Esophagus muscularis mucosa (tissue), 4 donors: ENCODE results near the gene C13orf46. TPM values are rescaled to one million over a fixed set of nuclear protein-coding genes. Genes with fewer than 3 reads are reported as not detected.

Experiments used
- DNase-seq: peaks from one replicate; pipeline ENCODE4 v3.0.0-alpha.2; 2017; ENCODE audit errors: extremely low spot score
- H3K27ac ChIP-seq, 4 donors: fragments of 200-600 bp; sonication (generic); replicated peaks in 1 of 4; 1 replicate in 3 of 4; 2 replicates in 1 of 4; pipeline ENCODE4 v1.5.1; 2016 to 2019; ENCODE audit warnings: mild to moderate bottlenecking in 1 of 4
- H3K27me3 ChIP-seq, 4 donors: fragments of 200-600 bp; sonication (generic); one replicate each; pipeline versions ENCODE4 v1.5.1 to v1.6.0; 2016 to 2019
- H3K36me3 ChIP-seq, 4 donors: fragments of 200-600 bp; sonication (generic); one replicate each; pipeline ENCODE4 v1.5.1; 2016 to 2019
- H3K4me1 ChIP-seq, 4 donors: fragments of 200-600 bp; sonication (generic); one replicate each; pipeline ENCODE4 v1.5.1; 2016 to 2019
- H3K4me3 ChIP-seq, 4 donors: fragments of 200-600 bp; sonication (generic); 1 replicate in 2 of 4; 2 replicates in 2 of 4; pipeline ENCODE4 v1.5.1; 2016 to 2019; ENCODE audit warnings: mild to moderate bottlenecking in 4 of 4, moderate library complexity in 1 of 4
- H3K9me3 ChIP-seq, 4 donors: fragments of 200-600 bp; sonication (generic); 1 replicate in 3 of 4; 2 replicates in 1 of 4; pipeline ENCODE4 v1.5.1; 2016 to 2019
- EP300 ChIP-seq: sonication (generic); formaldehyde crosslinking; IDR thresholded peaks from one replicate; pipeline ENCODE4 v1.6.1; 2017; ENCODE audit warnings: antibody characterized with exemption
- POLR2A ChIP-seq: fragments of 450-650 bp; IDR thresholded peaks from one replicate; pipeline ENCODE4 v1.6.1; 2017; ENCODE audit warnings: antibody characterized with exemption, moderate library complexity, mild to moderate bottlenecking, low read depth
- POLR2AphosphoS5 ChIP-seq, 2 donors: sonication (generic); formaldehyde crosslinking; IDR thresholded peaks; one replicate each; pipeline ENCODE4 v1.6.1; 2017; ENCODE audit warnings: antibody characterized with exemption in 2 of 2
- WGBS: methylation state at CpG from one replicate; pipeline ENCODE4 v1.1.5; 2018; 5-methylcytosine and 5-hydroxymethylcytosine counted together
- intact Hi-C: fragments of 100-400 bp; cut with DNase I; formaldehyde crosslinking; loops from one replicate; pipeline ENCODE4 v1.15.1; 2023
- total RNA-seq, 4 donors: library from RNA; depleted of rRNA; stranded (reverse); fragments of >200 nt; gene quantifications; one replicate each; pipeline versions ENCODE4 v1.1.0 to v1.2.1, GENCODE V29; 2016
- TF ChIP-seq, protein P1 (sequence below), 3 experiments: fragments of 200-600 bp in 2 of 3; fragments of 450-650 bp in 1 of 3; sonication (generic) in 2 of 3; IDR thresholded peaks; one replicate each; pipeline ENCODE4 v1.5.1; 2017 to 2019; ENCODE audit warnings: antibody characterized with exemption in 3 of 3, mild to moderate bottlenecking in 2 of 3, moderate library complexity in 1 of 3

Gene C13orf46
- total RNA-seq, 4 donors from 2014 or later = 0.17 to 2.1 (median 0.89) TPM

DNA sequence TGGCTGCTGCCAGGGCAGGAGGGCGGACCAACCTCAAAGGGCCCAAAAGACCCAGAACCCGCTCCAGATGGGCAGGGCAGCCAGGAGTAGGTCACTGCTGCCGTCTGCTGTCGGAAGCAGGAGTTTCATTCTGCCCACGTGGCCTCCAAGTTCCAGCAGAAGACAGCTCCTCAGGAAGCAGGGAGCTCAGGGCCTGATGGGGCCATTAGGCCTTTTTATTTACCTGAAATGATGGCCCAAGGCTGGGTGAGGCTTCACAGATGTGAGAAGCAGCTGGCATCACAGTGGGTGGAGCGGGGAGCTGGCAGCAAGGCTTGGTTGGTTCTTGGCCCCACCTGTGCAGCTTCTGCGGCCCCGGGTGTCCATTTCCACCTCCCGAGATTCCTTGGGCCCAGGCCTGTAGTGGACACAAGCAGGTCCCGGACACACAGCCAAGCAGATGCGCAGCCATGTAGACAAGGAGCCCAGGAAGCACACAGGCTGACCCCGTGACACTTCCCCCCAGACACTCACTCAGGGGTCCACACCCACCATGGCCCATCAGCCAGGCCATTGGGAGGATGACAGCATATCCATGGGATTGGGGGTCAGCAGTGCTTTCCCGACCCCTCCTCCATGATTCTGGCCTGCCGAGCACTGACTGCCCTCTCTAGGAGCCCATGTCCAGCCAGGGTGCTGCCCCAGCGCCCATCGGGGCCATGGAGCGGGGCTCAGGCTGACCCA is 26.4 kb downstream of the C13orf46 start:
- Histone ChIP-seq H3K27ac (peak overlapping the region in 2 of 4 donors; percentile 43 to 47), H3K9me3 (no peaks in the 10 kb centered on the region), H3K36me3 (no peaks in the 10 kb centered on the region), H3K4me1 (peaks cover 10 to 30% (median 24%) of the 10 kb centered on the region in 4 donors), H3K27me3 (no peaks in the 10 kb centered on the region), H3K4me3 (no peak overlapping the region)
- 42% methylated on average over 7 of the region's 17 CpGs for WGBS
- intact Hi-C loops = loop anchor here (1.0 to 5.0 kb wide), 2 partner anchors 130 to 325 kb away; no protein-coding TSS in a partner anchor
- no peak for DNase-seq
- TF ChIP-seq POLR2A (no peak), POLR2AphosphoS5 (IDR thresholded peaks at IDR 0.05) (peak in 1 of 2 donors; percentile 32)
- TF ChIP-seq, protein P1, sequence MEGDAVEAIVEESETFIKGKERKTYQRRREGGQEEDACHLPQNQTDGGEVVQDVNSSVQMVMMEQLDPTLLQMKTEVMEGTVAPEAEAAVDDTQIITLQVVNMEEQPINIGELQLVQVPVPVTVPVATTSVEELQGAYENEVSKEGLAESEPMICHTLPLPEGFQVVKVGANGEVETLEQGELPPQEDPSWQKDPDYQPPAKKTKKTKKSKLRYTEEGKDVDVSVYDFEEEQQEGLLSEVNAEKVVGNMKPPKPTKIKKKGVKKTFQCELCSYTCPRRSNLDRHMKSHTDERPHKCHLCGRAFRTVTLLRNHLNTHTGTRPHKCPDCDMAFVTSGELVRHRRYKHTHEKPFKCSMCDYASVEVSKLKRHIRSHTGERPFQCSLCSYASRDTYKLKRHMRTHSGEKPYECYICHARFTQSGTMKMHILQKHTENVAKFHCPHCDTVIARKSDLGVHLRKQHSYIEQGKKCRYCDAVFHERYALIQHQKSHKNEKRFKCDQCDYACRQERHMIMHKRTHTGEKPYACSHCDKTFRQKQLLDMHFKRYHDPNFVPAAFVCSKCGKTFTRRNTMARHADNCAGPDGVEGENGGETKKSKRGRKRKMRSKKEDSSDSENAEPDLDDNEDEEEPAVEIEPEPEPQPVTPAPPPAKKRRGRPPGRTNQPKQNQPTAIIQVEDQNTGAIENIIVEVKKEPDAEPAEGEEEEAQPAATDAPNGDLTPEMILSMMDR (IDR thresholded peaks at IDR 0.05) = peak; percentile 80 to 92 (median 89)

DNA sequence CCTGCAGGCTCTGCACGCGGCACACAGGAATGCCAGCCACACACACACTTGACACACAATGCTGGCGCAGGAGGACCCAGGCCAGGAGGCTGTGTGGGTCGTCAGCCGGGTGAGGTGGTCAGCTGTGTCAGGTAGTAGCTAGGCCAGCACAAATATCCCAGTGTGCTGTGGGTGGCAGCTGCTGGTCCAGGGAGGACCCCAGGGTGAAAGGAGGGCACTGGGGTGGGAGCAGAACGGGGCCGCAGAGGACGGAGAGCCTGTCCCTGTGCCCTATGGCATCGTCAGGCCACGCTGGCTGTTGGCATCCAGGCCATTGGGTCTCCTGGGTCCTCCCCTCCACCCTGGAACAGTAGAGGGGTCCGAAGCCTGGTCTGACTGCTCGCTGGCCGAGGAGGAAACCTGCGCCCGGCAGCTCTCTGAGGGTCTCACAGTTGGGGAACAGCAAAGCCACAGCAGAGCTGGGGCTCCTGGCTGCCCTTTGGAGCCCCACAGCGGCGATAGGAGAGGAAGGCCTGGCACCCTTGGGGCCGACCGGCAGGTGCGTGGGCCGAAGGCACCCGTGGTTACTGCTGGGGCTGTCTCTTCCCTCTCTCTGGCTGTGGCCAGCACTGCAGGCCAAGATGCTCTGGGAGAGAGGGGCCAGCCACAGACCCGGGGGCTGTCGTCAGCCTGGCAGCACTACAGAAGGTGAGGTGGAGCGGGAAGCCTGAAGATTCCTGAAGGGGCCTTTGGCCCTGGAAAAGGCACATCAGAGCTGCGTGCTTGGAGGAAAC is 27.3 kb downstream of the C13orf46 start:
- 49% methylated on average over 4 of the region's 26 CpGs for WGBS
- TF ChIP-seq EP300 = no peak
- no peak for TF ChIP-seq POLR2A
- no peak for TF ChIP-seq POLR2AphosphoS5 (IDR thresholded peaks at IDR 0.05)
- TF ChIP-seq, protein P1 (IDR thresholded peaks at IDR 0.05) = no peak
- intact Hi-C loops = loop anchor here (1.0 to 5.0 kb wide), 2 partner anchors 129 to 324 kb away; no protein-coding TSS in a partner anchor
- H3K36me3 ChIP-seq = no peaks in the 10 kb centered on the region
- no peaks in the 10 kb centered on the region for H3K9me3 ChIP-seq
- DNase-seq = no peak
- H3K4me1 ChIP-seq = peaks cover 9 to 29% (median 22%) of the 10 kb centered on the region in 4 donors
- H3K4me3 ChIP-seq = no peak overlapping the region
- H3K27ac ChIP-seq = peak overlapping the region in 2 of 4 donors; percentile 43 to 47
- H3K27me3 ChIP-seq = no peaks in the 10 kb centered on the region

GRCh38 chr13:113945857-113946408 is 27.9 kb downstream of the C13orf46 start:
- TF ChIP-seq POLR2A = no peak
- TF ChIP-seq, protein P1 (IDR thresholded peaks at IDR 0.05) = no peak
- no peak for TF ChIP-seq EP300
- TF ChIP-seq POLR2AphosphoS5 (IDR thresholded peaks at IDR 0.05) = no peak
- H3K27ac ChIP-seq = no peak overlapping the region
- H3K9me3 ChIP-seq = no peaks in the 10 kb centered on the region
- no peaks in the 10 kb centered on the region for H3K27me3 ChIP-seq
- no peak overlapping the region for H3K4me3 ChIP-seq
- WGBS = 89% methylated on average over 23 of the region's 26 CpGs
- intact Hi-C loops = loop anchor here (5.0 kb wide), 1 partner anchor 324 kb away; no protein-coding TSS in a partner anchor
- H3K4me1 ChIP-seq = peaks cover 2 to 22% (median 16%) of the 10 kb centered on the region in 4 donors
- no peaks in the 10 kb centered on the region for H3K36me3 ChIP-seq
- no peak for DNase-seq

DNA sequence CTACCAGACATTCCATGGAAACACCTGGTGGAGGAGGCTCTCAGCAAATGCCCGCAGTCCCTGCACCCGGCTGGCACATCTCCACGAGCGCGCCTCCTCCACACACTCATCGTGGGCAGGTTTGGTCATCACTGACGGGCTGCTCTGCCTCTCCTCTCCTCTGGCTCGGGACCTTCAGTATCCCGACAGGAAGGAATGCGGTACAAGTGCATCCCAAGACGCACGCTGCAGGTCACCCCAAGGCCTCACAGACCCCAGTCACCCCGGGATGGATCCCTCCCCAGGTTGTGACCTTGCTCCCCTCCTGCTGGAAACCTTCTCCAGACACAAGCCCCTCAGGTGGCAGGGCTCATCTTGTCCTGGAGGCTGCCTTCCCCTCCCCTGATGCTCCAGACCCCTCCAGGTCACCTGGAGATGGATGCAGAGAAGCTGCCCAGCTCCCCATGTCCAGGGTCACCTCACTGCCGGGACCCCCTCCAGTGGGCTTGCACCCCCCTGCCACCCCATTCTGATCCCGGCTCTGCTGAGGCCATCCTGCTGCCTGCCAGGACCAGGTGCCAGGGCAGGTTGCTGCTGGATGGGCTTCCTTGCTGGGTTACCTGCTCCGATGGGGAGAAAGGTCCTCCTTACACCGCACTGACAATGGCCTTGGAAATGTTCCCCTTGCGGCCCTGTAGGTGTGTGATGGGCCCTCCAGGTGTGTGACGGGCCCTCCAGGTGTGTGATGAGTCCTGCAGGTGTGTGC is 29.9 kb downstream of the C13orf46 start:
- H3K27me3 ChIP-seq = peaks cover 0 to 3% (median 0%) of the 10 kb centered on the region in 4 donors
- 91% methylated on average over 16 of the region's 19 CpGs for WGBS
- no peak for DNase-seq
- H3K36me3 ChIP-seq = no peaks in the 10 kb centered on the region
- intact Hi-C loops = no loop called here
- H3K4me1 ChIP-seq = peaks cover 0 to 22% (median 17%) of the 10 kb centered on the region in 4 donors
- H3K4me3 ChIP-seq = no peak overlapping the region
- H3K27ac ChIP-seq = no peak overlapping the region
- H3K9me3 ChIP-seq = no peaks in the 10 kb centered on the region
- TF ChIP-seq POLR2AphosphoS5 (IDR thresholded peaks at IDR 0.05) (no peak), EP300 (no peak), POLR2A (no peak)
- TF ChIP-seq, protein P1 (IDR thresholded peaks at IDR 0.05) = no peak
